Neural crest cell (in vitro differentiated cells): Measurements from ENCODE around the gene SH3BP1. TPM values are rescaled to one million over a fixed set of nuclear protein-coding genes. Genes with fewer than 3 reads are reported as not detected.
A peak's percentile ranks its signal among the peaks of the same experiment; 100 is the strongest.

ENCODE experiments used
- DNase-seq: peaks from one replicate; pipeline ENCODE4 v3.0.0; 2021; ENCODE audit warnings: low read depth, mixed read lengths, low spot score
- H3K27ac Mint-ChIP-seq: one replicate; pipeline ENCODE4 v1.8.0; 2021; ENCODE audit warnings: mild to moderate bottlenecking, mixed read lengths; ENCODE audit not compliant: unreplicated experiment
- H3K27me3 Mint-ChIP-seq: 2 replicates; pipeline ENCODE4 v1.8.0; 2021; ENCODE audit warnings: low read depth, mild to moderate bottlenecking, mixed read lengths
- H3K36me3 Mint-ChIP-seq: 2 replicates; pipeline ENCODE4 v1.8.0; 2021; ENCODE audit warnings: low read depth, mild to moderate bottlenecking, mixed read lengths
- H3K4me1 Mint-ChIP-seq: 2 replicates; pipeline ENCODE4 v1.8.0; 2021; ENCODE audit warnings: mixed read lengths
- H3K4me3 Mint-ChIP-seq: one replicate; pipeline ENCODE4 v1.8.0; 2021; ENCODE audit warnings: mild to moderate bottlenecking, mixed read lengths
- H3K9me3 Mint-ChIP-seq: 2 replicates; pipeline ENCODE4 v1.8.0; 2021; ENCODE audit warnings: mixed read lengths
- total RNA-seq: library from RNA; stranded (reverse); gene quantifications from 2 replicates; pipeline ENCODE4 v1.2.1, GENCODE V29; 2021
- TF ChIP-seq, protein P1 (sequence below): fragments of 200-600 bp; sonication (generic); conservative IDR thresholded peaks from 2 replicates; pipeline ENCODE4 v1.5.0; 2021; ENCODE audit warnings: antibody characterized with exemption, mild to moderate bottlenecking

The SH3BP1 gene
- total RNA-seq, 1 donor from 2014 or later, result 36.4 TPM

GRCh38 chr22:37632174-37633088, 7.0 kb upstream of the SH3BP1 start:
- TF ChIP-seq, protein P1, sequence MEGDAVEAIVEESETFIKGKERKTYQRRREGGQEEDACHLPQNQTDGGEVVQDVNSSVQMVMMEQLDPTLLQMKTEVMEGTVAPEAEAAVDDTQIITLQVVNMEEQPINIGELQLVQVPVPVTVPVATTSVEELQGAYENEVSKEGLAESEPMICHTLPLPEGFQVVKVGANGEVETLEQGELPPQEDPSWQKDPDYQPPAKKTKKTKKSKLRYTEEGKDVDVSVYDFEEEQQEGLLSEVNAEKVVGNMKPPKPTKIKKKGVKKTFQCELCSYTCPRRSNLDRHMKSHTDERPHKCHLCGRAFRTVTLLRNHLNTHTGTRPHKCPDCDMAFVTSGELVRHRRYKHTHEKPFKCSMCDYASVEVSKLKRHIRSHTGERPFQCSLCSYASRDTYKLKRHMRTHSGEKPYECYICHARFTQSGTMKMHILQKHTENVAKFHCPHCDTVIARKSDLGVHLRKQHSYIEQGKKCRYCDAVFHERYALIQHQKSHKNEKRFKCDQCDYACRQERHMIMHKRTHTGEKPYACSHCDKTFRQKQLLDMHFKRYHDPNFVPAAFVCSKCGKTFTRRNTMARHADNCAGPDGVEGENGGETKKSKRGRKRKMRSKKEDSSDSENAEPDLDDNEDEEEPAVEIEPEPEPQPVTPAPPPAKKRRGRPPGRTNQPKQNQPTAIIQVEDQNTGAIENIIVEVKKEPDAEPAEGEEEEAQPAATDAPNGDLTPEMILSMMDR, result no peak
- Mint-ChIP-seq H3K27ac (no peak overlapping the region), H3K4me3 (no peak overlapping the region), H3K4me1 (peaks cover 30% of the 10 kb centered on the region), H3K36me3 (no peaks in the 10 kb centered on the region), H3K9me3 (no peaks in the 10 kb centered on the region), H3K27me3 (peaks cover 4% of the 10 kb centered on the region)
- DNase-seq, result no peak

- Mint-ChIP-seq H3K9me3 (no peaks in the 10 kb centered on the region), H3K36me3 (no peaks in the 10 kb centered on the region), H3K4me1 (peaks cover 34% of the 10 kb centered on the region), H3K4me3 (peak overlapping the region; percentile 87), H3K27ac (peak overlapping the region; percentile 93), H3K27me3 (peaks cover 4% of the 10 kb centered on the region)
- TF ChIP-seq, protein P1, result no peak
- no peak for DNase-seq
Measured at GRCh38 chr22:37633089-37633624, 6.3 kb upstream of the SH3BP1 start.

DNA sequence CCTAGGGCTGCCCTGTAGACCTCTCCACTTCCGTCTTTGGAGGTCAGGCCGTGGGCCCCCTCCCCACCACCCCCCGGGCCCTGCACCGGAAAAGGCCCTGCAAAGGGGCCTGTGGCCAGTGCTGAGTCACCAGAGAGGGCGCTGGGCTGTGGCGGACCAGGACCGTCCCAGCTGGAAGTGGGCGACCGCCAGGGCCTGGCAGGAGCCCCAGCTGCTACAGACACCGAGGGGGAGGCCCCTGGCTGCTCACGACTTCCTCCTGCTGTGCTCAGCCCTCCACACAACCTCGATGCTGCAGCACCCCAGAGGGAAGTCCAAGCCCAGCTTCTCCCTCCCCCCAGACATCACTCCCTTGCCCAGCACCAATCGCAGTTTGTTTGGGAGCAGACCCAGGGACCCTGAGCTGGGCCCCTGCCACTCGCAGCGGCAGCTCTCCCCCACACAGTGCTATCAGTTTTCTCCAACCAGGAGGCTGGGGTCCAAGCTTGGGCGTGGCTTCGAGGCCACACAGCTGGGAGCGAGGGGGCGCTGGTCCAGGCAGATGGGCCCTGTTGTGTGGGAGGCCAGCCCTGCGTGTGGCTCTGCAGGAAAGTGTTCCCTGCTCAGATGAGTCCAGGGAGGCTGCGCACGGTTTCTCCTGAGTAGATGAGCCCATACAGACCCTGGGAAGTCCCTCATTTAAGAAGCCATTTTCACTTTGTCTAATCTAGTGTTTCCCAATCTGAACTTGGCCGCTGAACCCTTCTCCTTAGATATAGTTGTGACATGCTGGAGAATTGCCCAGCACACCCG, 5.6 kb upstream of the SH3BP1 start:
- Mint-ChIP-seq H3K4me1 (peaks cover 39% of the 10 kb centered on the region), H3K27ac (peak overlapping the region; percentile 93), H3K9me3 (no peaks in the 10 kb centered on the region), H3K36me3 (no peaks in the 10 kb centered on the region), H3K27me3 (peaks cover 4% of the 10 kb centered on the region), H3K4me3 (peak overlapping the region; percentile 87)
- peak; percentile 69 for DNase-seq
- TF ChIP-seq, protein P1, result no peak

DNA sequence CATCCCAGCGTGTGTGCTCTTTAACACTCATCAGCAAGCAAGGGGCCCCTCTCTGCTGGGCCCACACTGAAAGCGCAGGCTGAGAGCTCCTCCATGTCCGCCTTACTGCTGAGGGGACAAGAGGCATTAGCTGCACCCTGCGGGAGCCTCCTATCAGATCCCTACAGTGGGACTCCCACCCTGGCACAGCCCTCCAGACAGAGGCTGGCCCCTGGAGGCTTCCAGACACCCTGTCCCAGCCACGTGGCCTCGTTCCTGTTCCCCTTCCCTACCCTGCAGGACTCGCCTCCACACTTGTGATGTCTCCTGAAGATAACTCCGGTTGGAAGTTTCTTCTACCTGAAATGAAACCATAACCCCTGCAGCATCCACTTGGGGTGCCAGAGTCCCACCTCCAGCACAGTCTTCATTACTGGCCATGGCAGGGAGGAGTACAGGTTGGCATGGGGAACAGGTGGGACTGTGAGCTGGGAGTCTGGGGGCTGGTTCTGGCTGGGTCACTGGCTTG, 5.0 kb upstream of the SH3BP1 start:
- no peaks in the 10 kb centered on the region for H3K9me3 Mint-ChIP-seq
- H3K4me1 Mint-ChIP-seq, result peaks cover 40% of the 10 kb centered on the region
- peak overlapping the region; percentile 89 for H3K27ac Mint-ChIP-seq
- TF ChIP-seq, protein P1, result no peak
- no peak for DNase-seq
- peaks cover 4% of the 10 kb centered on the region for H3K27me3 Mint-ChIP-seq
- no peaks in the 10 kb centered on the region for H3K36me3 Mint-ChIP-seq
- peak overlapping the region; percentile 87 for H3K4me3 Mint-ChIP-seq

DNA sequence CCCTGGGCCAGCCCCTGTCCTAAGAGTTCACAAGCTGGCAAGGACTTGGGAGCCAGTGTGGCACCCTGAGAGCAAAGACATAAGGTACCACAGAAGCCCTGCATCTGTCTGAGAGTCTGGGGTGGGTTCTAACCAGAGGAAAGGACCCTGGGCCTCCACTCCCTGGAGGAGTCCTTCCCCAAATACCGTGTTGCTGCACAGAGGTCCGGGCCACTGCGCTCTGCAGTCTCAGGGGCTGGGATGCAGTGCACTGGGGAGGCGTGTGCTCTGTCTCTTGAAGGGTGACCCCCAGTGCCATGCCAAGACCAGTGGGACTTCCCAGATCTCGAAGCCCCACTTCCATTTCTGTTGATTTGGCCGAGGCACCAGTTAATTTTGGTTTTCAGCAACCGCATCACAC, 4.3 kb upstream of the SH3BP1 start:
- Mint-ChIP-seq H3K36me3 (no peaks in the 10 kb centered on the region), H3K4me3 (no peak overlapping the region), H3K9me3 (no peaks in the 10 kb centered on the region), H3K27me3 (peaks cover 4% of the 10 kb centered on the region), H3K4me1 (peaks cover 40% of the 10 kb centered on the region), H3K27ac (peak overlapping the region; percentile 84)
- TF ChIP-seq, protein P1, result no peak
- no peak for DNase-seq
